ENCODE data around the gene PFAS. TPM values are rescaled to one million over a fixed set of nuclear protein-coding genes. Genes with fewer than 3 reads are reported as not detected.

Gene PFAS
- total and polyA plus RNA-seq, 2 of the 8 experiments (the other 6 are each of a cell fraction or from before 2014, with no cell fraction given): 88.4 to 248 TPM

DNA sequence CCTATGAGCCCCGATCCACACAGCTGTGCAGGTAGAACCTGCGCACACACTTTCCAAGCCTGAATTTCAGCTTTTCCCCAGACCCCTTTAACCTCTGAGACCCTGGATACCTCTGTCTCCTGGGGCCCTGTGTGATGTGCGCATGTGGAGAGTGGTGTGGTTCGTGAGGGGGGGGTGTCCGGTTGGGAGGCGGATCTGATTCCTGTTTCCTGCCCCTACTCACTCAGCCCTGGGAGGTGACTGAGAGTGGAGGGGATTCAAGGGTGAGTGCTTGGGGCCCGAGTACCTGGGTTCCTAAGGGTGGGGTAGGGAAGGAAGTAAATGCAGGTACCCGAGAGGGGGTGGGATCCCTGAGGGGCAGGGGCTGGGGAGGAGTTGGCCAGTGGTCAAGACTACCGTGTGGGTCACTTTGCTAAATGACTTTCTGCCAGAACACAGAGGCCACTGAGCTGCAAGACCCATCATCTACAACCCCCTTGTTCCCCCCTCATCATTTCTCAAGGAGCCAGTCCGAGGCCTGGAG lies 61.6 kb downstream of the PFAS start:
- no peak for FAIRE-seq
- POLR2A ChIA-PET (ENCODE audit: partially characterized antibody): interaction anchor here (0.6 to 1.0 kb wide), 2 partner anchors 61 to 66 kb away, joined by 3 to 5 read pairs; partner anchors contain the start of gene KRABD2
- H3K18ac ChIP-seq (ENCODE audit: extremely low read depth, low read length): no peak overlapping the region
- H2BK12ac ChIP-seq (ENCODE audit: low read depth, low read length): no peak overlapping the region
- H3K9ac ChIP-seq (replicated peaks in 1 of 4; ENCODE audit: extremely low read depth in 1 of 4, low read depth in 3 of 4, low read length in 3 of 4): no peak overlapping the region
- peaks cover 0 to 12% (median 3%) of the 10 kb centered on the region in 4 experiments; a peak in 5 of 7 replicates for H3K4me1 ChIP-seq (replicated peaks in 1 of 4; ENCODE audit: control insufficient read depth in 3 of 4, insufficient read depth in 4 of 4, low read length in 3 of 4)
- no peak overlapping the region for H2BK15ac ChIP-seq (ENCODE audit: low read length)
- H3K4me2 ChIP-seq (ENCODE audit: insufficient read depth in 1 of 2, low read depth in 2 of 2, low read length in 2 of 2): no peak overlapping the region
- H3K4me3 ChIP-seq (ENCODE audit: extremely low read depth in 1 of 4, insufficient read depth in 2 of 4, low read depth in 3 of 4, low read length in 4 of 4): no peak overlapping the region
- CTCF ChIA-PET (ENCODE audit: partially characterized antibody): interaction anchor here (0.6 to 1.0 kb wide), 2 partner anchors 10 to 45 kb away, joined by 4 read pairs; no protein-coding TSS in a partner anchor
- H3K36me3 ChIP-seq (ENCODE audit: control insufficient read depth in 2 of 4, insufficient read depth in 4 of 4, low read length in 3 of 4): no peaks in the 10 kb centered on the region
- H3K56ac ChIP-seq (replicated peaks; ENCODE audit: insufficient read length, low read depth, low read length): no peak overlapping the region
- H3K14ac ChIP-seq (ENCODE audit: insufficient read length): no peak overlapping the region
- H3K23ac ChIP-seq (ENCODE audit: insufficient read length): no peak overlapping the region
- H3K27me3 ChIP-seq (replicated peaks in 1 of 4; ENCODE audit: control insufficient read depth in 3 of 4, extremely low read depth in 1 of 4, insufficient read depth in 3 of 4, low read length in 3 of 4): peaks cover 3 to 14% (median 11%) of the 10 kb centered on the region in 4 experiments; a peak in 6 of 7 replicates
- H3K9me3 ChIP-seq (ENCODE audit: insufficient read depth in 2 of 2, low read depth in 1 of 2, low read length in 1 of 2): no peaks in the 10 kb centered on the region
- no peak overlapping the region for H2BK5ac ChIP-seq (ENCODE audit: low read depth, low read length)
- no peak overlapping the region for H3K27ac ChIP-seq (ENCODE audit: low read depth, low read length)
- no peak overlapping the region for H2BK120ac ChIP-seq (replicated peaks; ENCODE audit: low read depth, low read length)
- H4K5ac ChIP-seq (ENCODE audit: insufficient read length, low read depth, low read length): no peak overlapping the region
- no peaks in the 10 kb centered on the region for H3K79me2 ChIP-seq (ENCODE audit: control insufficient read depth in 1 of 2, insufficient read depth in 2 of 2, low read length in 2 of 2)
- 86% methylated on average over 10 of the region's 10 CpGs; no CpG with 5 or more reads in 1 of the 2 experiments for WGBS, 2 experiments (ENCODE audit: extremely low coverage in 1 of 2, insufficient coverage in 1 of 2, insufficient read length in 1 of 2, insufficient replicate concordance in 2 of 2, low coverage in 1 of 2, low lambda C conversion rate in 2 of 2, missing lambda C conversion rate in 1 of 2)
- no peak overlapping the region for H3K4ac ChIP-seq (replicated peaks; ENCODE audit: insufficient read length, low read depth, low read length)
- no peak overlapping the region for H2AK5ac ChIP-seq (ENCODE audit: low read depth, low read length)
- H3K79me1 ChIP-seq (ENCODE audit: low read depth, low read length): no peaks in the 10 kb centered on the region
- peak overlapping the region; percentile 85; the same call in 1 of the 2 replicates for H4K8ac ChIP-seq (ENCODE audit: extremely low read depth, insufficient read depth, low read length)
- no peak overlapping the region for H2AFZ ChIP-seq (ENCODE audit: low read length)
- DNase-seq (ENCODE audit: low read depth in 1 of 2, low spot score in 2 of 2): no peak
- H2BK20ac ChIP-seq (ENCODE audit: low read length): no peak overlapping the region
- no peaks in the 10 kb centered on the region for H4K20me1 ChIP-seq (replicated peaks in 1 of 2; ENCODE audit: control insufficient read depth in 1 of 2, insufficient read depth in 2 of 2, low read length in 2 of 2)
- no peak overlapping the region for H4K91ac ChIP-seq (replicated peaks; ENCODE audit: insufficient read length, low read length)
- peaks cover 9% of the 10 kb centered on the region for H3K23me2 ChIP-seq (ENCODE audit: low read depth, low read length)
- TF ChIP-seq BACH1 (IDR thresholded peaks at IDR 0.05; ENCODE audit: low read length): no peak
